Endothelial cell of umbilical vein (primary cell): ENCODE measurements around the gene SEMA5A.

Experiments
- EZH2 ChIP-seq: IDR thresholded peaks from 2 replicates; pipeline ENCODE4 v1.6.1; 2012; ENCODE audit warnings: borderline replicate concordance, low read depth, mild to moderate bottlenecking, moderate library complexity, low read length, inconsistent platforms; ENCODE audit not compliant: severe bottlenecking
- FOS ChIP-seq: IDR thresholded peaks from 2 replicates; pipeline ENCODE4 v1.6.1; 2011; ENCODE audit warnings: mild to moderate bottlenecking, low read length, moderate library complexity, borderline replicate concordance; ENCODE audit not compliant: insufficient read depth
- GATA2 ChIP-seq: IDR thresholded peaks from 2 replicates; pipeline ENCODE4 v1.7.0; 2011; ENCODE audit warnings: low read depth, mild to moderate bottlenecking, moderate library complexity, mixed read lengths, low read length; ENCODE audit not compliant: insufficient read length, insufficient read depth
- JUN ChIP-seq: IDR thresholded peaks from 2 replicates; pipeline ENCODE4 v1.6.1; 2011; ENCODE audit warnings: borderline replicate concordance, low read depth; ENCODE audit not compliant: insufficient read length, insufficient read depth
- MYC ChIP-seq: IDR thresholded peaks from one replicate; pipeline ENCODE4 v1.6.1; 2011; ENCODE audit warnings: mild to moderate bottlenecking, low read depth, low read length
- POLR2A ChIP-seq: IDR thresholded peaks from 2 replicates; pipeline ENCODE4 v1.6.1; 2012; ENCODE audit warnings: low read depth, mild to moderate bottlenecking, control low read depth, low read length
- POLR2AphosphoS5 ChIP-seq: IDR thresholded peaks from 2 replicates; pipeline ENCODE4 v1.6.1; 2012; ENCODE audit warnings: low read depth, mild to moderate bottlenecking, control low read depth, low read length, moderate library complexity; ENCODE audit not compliant: insufficient read depth
- TF ChIP-seq, protein P1 (sequence below), 2 donors: IDR thresholded peaks; 1 replicate in 1 of 2; 2 replicates in 1 of 2; pipeline ENCODE4 v1.5.1; 2011; ENCODE audit warnings: low read length in 2 of 2, mild to moderate bottlenecking in 2 of 2, moderate library complexity in 2 of 2, control low read depth in 1 of 2, inconsistent platforms in 1 of 2, low read depth in 1 of 2; ENCODE audit not compliant: insufficient read depth in 1 of 2; ENCODE audit errors: extremely low read depth in 1 of 2
- TF ChIP-seq, protein P2 (sequence below): IDR thresholded peaks from 2 replicates; pipeline ENCODE4 v1.6.1; 2011; ENCODE audit not compliant: insufficient read depth, insufficient read length

DNA sequence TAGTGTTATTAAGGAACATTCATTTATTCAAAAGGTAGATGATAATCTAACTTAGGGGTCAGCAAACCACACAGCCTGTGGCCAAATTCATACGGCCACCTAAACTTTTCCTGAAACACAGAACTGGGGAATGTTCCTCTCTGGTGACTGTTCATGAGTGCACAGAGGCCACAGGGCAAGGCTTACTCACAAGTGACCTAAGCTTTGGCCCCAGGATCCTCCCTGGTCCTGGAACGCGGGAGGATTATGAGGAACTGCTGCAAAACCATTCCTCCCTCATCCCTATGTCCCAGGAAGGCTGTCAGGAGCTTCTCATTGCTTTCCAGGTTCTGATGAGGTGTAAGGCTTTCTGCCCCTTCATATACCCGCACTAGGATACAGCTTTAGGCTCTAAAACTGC, 397.6 kb downstream of the SEMA5A start:
- TF ChIP-seq, protein P1, sequence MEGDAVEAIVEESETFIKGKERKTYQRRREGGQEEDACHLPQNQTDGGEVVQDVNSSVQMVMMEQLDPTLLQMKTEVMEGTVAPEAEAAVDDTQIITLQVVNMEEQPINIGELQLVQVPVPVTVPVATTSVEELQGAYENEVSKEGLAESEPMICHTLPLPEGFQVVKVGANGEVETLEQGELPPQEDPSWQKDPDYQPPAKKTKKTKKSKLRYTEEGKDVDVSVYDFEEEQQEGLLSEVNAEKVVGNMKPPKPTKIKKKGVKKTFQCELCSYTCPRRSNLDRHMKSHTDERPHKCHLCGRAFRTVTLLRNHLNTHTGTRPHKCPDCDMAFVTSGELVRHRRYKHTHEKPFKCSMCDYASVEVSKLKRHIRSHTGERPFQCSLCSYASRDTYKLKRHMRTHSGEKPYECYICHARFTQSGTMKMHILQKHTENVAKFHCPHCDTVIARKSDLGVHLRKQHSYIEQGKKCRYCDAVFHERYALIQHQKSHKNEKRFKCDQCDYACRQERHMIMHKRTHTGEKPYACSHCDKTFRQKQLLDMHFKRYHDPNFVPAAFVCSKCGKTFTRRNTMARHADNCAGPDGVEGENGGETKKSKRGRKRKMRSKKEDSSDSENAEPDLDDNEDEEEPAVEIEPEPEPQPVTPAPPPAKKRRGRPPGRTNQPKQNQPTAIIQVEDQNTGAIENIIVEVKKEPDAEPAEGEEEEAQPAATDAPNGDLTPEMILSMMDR (IDR thresholded peaks at IDR 0.05; ENCODE audit: extremely low read depth in 1 of 2, insufficient read depth in 1 of 2, low read depth in 1 of 2, low read length in 2 of 2), result no peak
- TF ChIP-seq POLR2A, result no peak
- TF ChIP-seq EZH2, result no peak
- TF ChIP-seq JUN, result no peak
- TF ChIP-seq GATA2, result no peak
- TF ChIP-seq, protein P2, sequence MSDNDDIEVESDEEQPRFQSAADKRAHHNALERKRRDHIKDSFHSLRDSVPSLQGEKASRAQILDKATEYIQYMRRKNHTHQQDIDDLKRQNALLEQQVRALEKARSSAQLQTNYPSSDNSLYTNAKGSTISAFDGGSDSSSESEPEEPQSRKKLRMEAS, result no peak
- no peak for TF ChIP-seq POLR2AphosphoS5
- no peak for TF ChIP-seq FOS
- TF ChIP-seq MYC, result no peak
